ENCODE measurements around the gene FRS3. TPM values are rescaled to one million over a fixed set of nuclear protein-coding genes. Genes with fewer than 3 reads are reported as not detected.

Gene FRS3
- total RNA-seq, 2 donors from 2014 or later: 2.6 to 2.9 TPM

GRCh38 chr6:41734666-41735426 is 44.9 kb downstream of the FRS3 start:
- H3K27me3 Mint-ChIP-seq: no peaks in the 10 kb centered on the region
- peaks cover 18% of the 10 kb centered on the region for H3K4me1 Mint-ChIP-seq

GRCh38 chr6:41733707-41734665 is 45.7 kb downstream of the FRS3 start:
- peaks cover 18% of the 10 kb centered on the region for H3K4me1 Mint-ChIP-seq
- no peaks in the 10 kb centered on the region for H3K36me3 Mint-ChIP-seq (ENCODE audit: low read depth)
- H3K9me3 Mint-ChIP-seq: no peaks in the 10 kb centered on the region
- H3K27me3 Mint-ChIP-seq: no peaks in the 10 kb centered on the region
- H3K27ac Mint-ChIP-seq: peak overlapping the region; percentile 79
- ATAC-seq (replicated peaks): peak; percentile 64
- H3K4me3 Mint-ChIP-seq: peak overlapping the region; percentile 80

More at GRCh38 chr6:41734666-41735426, 44.9 kb downstream of the FRS3 start:
- no peak overlapping the region for H3K27ac Mint-ChIP-seq
- peak; percentile 40 for ATAC-seq (replicated peaks)
- H3K9me3 Mint-ChIP-seq: no peaks in the 10 kb centered on the region
- peak overlapping the region; percentile 80 for H3K4me3 Mint-ChIP-seq
- no peaks in the 10 kb centered on the region for H3K36me3 Mint-ChIP-seq (ENCODE audit: low read depth)

GRCh38 chr6:41733360-41733706 is 46.4 kb downstream of the FRS3 start:
- Mint-ChIP-seq H3K4me1 (peaks cover 18% of the 10 kb centered on the region), H3K4me3 (peak overlapping the region; percentile 80), H3K9me3 (no peaks in the 10 kb centered on the region), H3K27ac (no peak overlapping the region), H3K27me3 (no peaks in the 10 kb centered on the region), H3K36me3 (ENCODE audit: low read depth) (no peaks in the 10 kb centered on the region)
- no peak for ATAC-seq (replicated peaks)

- Mint-ChIP-seq H3K36me3 (ENCODE audit: low read depth) (no peaks in the 10 kb centered on the region), H3K27ac (peak overlapping the region; percentile 6), H3K4me1 (peaks cover 18% of the 10 kb centered on the region), H3K9me3 (no peaks in the 10 kb centered on the region), H3K4me3 (peak overlapping the region; percentile 80), H3K27me3 (no peaks in the 10 kb centered on the region)
- ATAC-seq (replicated peaks): peak; percentile 36
These were observed 46.9 kb downstream of the FRS3 start for GRCh38 chr6:41732591-41733359.

GRCh38 chr6:41732149-41732548 is 47.6 kb downstream of the FRS3 start:
- H3K36me3 Mint-ChIP-seq (ENCODE audit: low read depth): no peaks in the 10 kb centered on the region
- no peak for ATAC-seq (replicated peaks)
- peak overlapping the region; percentile 6 for H3K27ac Mint-ChIP-seq
- peaks cover 18% of the 10 kb centered on the region for H3K4me1 Mint-ChIP-seq
- no peaks in the 10 kb centered on the region for H3K9me3 Mint-ChIP-seq
- H3K4me3 Mint-ChIP-seq: peak overlapping the region; percentile 80
- H3K27me3 Mint-ChIP-seq: no peaks in the 10 kb centered on the region

- ATAC-seq (replicated peaks): no peak
- Mint-ChIP-seq H3K27ac (no peak overlapping the region), H3K36me3 (ENCODE audit: low read depth) (no peaks in the 10 kb centered on the region), H3K4me3 (no peak overlapping the region), H3K9me3 (no peaks in the 10 kb centered on the region), H3K4me1 (peaks cover 18% of the 10 kb centered on the region), H3K27me3 (no peaks in the 10 kb centered on the region)
These were observed 48.1 kb downstream of the FRS3 start for GRCh38 chr6:41731561-41732086.

GRCh38 chr6:41730531-41731436 is 48.9 kb downstream of the FRS3 start:
- no peak for ATAC-seq (replicated peaks)
- no peak overlapping the region for H3K27ac Mint-ChIP-seq
- no peaks in the 10 kb centered on the region for H3K36me3 Mint-ChIP-seq (ENCODE audit: low read depth)
- peaks cover 18% of the 10 kb centered on the region for H3K4me1 Mint-ChIP-seq
- H3K4me3 Mint-ChIP-seq: no peak overlapping the region
- H3K9me3 Mint-ChIP-seq: no peaks in the 10 kb centered on the region
- H3K27me3 Mint-ChIP-seq: no peaks in the 10 kb centered on the region

- no peak for ATAC-seq (replicated peaks)
- H3K9me3 Mint-ChIP-seq: no peaks in the 10 kb centered on the region
- no peaks in the 10 kb centered on the region for H3K27me3 Mint-ChIP-seq
- no peak overlapping the region for H3K4me3 Mint-ChIP-seq
- H3K36me3 Mint-ChIP-seq (ENCODE audit: low read depth): no peaks in the 10 kb centered on the region
- H3K4me1 Mint-ChIP-seq: peaks cover 18% of the 10 kb centered on the region
- no peak overlapping the region for H3K27ac Mint-ChIP-seq
These were observed 50.1 kb downstream of the FRS3 start for GRCh38 chr6:41729624-41730023.

- Mint-ChIP-seq H3K9me3 (no peaks in the 10 kb centered on the region), H3K4me1 (peaks cover 21% of the 10 kb centered on the region), H3K27ac (no peak overlapping the region), H3K4me3 (no peak overlapping the region), H3K36me3 (ENCODE audit: low read depth) (no peaks in the 10 kb centered on the region), H3K27me3 (no peaks in the 10 kb centered on the region)
- ATAC-seq (replicated peaks): no peak
These were observed 50.7 kb downstream of the FRS3 start for GRCh38 chr6:41728954-41729353.

- peaks cover 24% of the 10 kb centered on the region for H3K4me1 Mint-ChIP-seq
- no peak overlapping the region for H3K4me3 Mint-ChIP-seq
- no peaks in the 10 kb centered on the region for H3K27me3 Mint-ChIP-seq
- no peak for ATAC-seq (replicated peaks)
- H3K27ac Mint-ChIP-seq: no peak overlapping the region
- no peaks in the 10 kb centered on the region for H3K36me3 Mint-ChIP-seq (ENCODE audit: low read depth)
- no peaks in the 10 kb centered on the region for H3K9me3 Mint-ChIP-seq
These were observed 51.4 kb downstream of the FRS3 start for GRCh38 chr6:41728073-41728936.

- H3K4me1 Mint-ChIP-seq: peaks cover 23% of the 10 kb centered on the region
- no peaks in the 10 kb centered on the region for H3K27me3 Mint-ChIP-seq
- no peaks in the 10 kb centered on the region for H3K36me3 Mint-ChIP-seq (ENCODE audit: low read depth)
- no peaks in the 10 kb centered on the region for H3K9me3 Mint-ChIP-seq
- ATAC-seq (replicated peaks): no peak
- no peak overlapping the region for H3K27ac Mint-ChIP-seq
- H3K4me3 Mint-ChIP-seq: no peak overlapping the region
These were observed 52.0 kb downstream of the FRS3 start for GRCh38 chr6:41727705-41728072.

- no peak overlapping the region for H3K27ac Mint-ChIP-seq
- H3K4me1 Mint-ChIP-seq: peaks cover 18% of the 10 kb centered on the region
- H3K9me3 Mint-ChIP-seq: no peaks in the 10 kb centered on the region
- H3K36me3 Mint-ChIP-seq (ENCODE audit: low read depth): no peaks in the 10 kb centered on the region
- no peaks in the 10 kb centered on the region for H3K27me3 Mint-ChIP-seq
- no peak overlapping the region for H3K4me3 Mint-ChIP-seq
- ATAC-seq (replicated peaks): no peak
These were observed 52.8 kb downstream of the FRS3 start for GRCh38 chr6:41726876-41727275.
